Measurements from ENCODE around the gene KAZN. TPM values are rescaled to one million over a fixed set of nuclear protein-coding genes. Genes with fewer than 3 reads are reported as not detected.

KAZN gene
- total RNA-seq, 2 donors from 2014 or later: 0.31 to 1.4 TPM

DNA sequence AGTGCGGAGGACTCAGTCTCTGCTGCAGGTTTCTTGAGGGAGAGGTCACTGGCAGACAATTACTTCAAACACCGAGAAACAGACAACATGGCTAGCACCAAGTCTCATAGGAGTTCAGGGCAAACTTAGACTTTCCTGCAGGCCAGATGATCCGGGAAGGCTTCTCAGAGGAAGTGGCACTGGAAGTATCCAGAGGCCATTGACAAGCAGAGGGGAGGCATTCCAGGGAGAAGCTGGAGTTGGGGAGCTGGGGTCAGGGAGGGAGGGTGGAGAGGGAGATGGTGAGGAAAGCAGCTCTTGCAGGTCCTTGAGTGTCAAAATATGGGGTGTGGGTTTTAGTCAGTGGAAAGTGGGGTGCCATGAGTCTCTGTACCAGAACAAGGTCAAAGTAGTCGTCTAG lies 147.9 kb downstream of the KAZN start:
- no peaks in the 10 kb centered on the region for H3K36me3 Mint-ChIP-seq
- no peak for DNase-seq (ENCODE audit: low spot score)
- no peak for ATAC-seq
- peaks cover 13 to 26% of the 10 kb centered on the region in 2 donors for H3K27me3 Mint-ChIP-seq
- no peaks in the 10 kb centered on the region for H3K9me3 Mint-ChIP-seq
- no peaks in the 10 kb centered on the region for H3K4me1 Mint-ChIP-seq (ENCODE audit: low read depth in 2 of 2)
- H3K4me3 Mint-ChIP-seq: no peak overlapping the region
- H3K27ac Mint-ChIP-seq: no peak overlapping the region

DNA sequence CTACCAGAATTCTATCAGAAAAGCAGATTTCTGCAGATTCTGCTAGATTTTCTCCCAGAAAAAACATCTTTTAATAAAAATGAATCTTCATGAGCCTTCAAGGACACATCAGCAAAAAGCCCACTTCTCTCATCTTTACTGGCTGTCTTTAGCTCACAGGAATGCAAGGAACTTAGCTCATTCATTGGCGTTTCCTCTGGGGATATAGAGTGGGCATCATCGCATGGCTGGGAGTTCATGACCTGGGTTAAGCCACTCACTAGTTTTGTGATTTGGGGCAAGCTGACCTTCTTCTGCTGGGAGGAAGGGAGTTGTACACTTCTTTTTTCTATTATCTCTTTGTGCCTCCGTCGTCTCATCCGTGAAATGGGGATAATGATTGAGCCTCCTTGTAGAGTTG lies 149.7 kb downstream of the KAZN start:
- ATAC-seq (no peak), DNase-seq (ENCODE audit: low spot score) (no peak)
- no peak overlapping the region for H3K4me3 Mint-ChIP-seq
- no peak overlapping the region for H3K27ac Mint-ChIP-seq
- H3K4me1 Mint-ChIP-seq (ENCODE audit: low read depth in 2 of 2): no peaks in the 10 kb centered on the region
- H3K27me3 Mint-ChIP-seq: peaks cover 7 to 24% of the 10 kb centered on the region in 2 donors
- no peaks in the 10 kb centered on the region for H3K36me3 Mint-ChIP-seq
- no peaks in the 10 kb centered on the region for H3K9me3 Mint-ChIP-seq

DNA sequence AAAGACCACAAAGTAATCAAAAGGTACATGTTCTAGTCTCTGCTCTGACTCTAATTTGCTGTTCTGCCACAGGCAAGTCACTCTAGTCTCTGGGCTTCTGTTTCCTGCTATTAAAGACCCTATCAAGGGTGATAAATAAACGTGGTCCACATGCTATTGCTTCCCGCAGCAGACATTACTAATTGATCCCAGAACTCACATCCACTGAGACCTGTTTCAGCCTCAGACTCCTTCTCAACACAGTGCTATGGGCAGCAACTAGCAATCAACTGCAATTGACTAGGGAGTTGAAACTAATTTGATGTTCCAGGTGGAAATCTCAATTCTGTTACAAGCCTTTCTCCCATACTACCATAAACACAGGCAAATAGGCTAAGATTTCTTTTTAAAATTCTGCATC lies 150.5 kb downstream of the KAZN start:
- Mint-ChIP-seq H3K27me3 (peaks cover 7 to 23% of the 10 kb centered on the region in 2 donors), H3K4me1 (ENCODE audit: low read depth in 2 of 2) (no peaks in the 10 kb centered on the region), H3K4me3 (no peak overlapping the region), H3K27ac (no peak overlapping the region), H3K9me3 (no peaks in the 10 kb centered on the region), H3K36me3 (no peaks in the 10 kb centered on the region)
- ATAC-seq: no peak
- no peak for DNase-seq (ENCODE audit: low spot score)

DNA sequence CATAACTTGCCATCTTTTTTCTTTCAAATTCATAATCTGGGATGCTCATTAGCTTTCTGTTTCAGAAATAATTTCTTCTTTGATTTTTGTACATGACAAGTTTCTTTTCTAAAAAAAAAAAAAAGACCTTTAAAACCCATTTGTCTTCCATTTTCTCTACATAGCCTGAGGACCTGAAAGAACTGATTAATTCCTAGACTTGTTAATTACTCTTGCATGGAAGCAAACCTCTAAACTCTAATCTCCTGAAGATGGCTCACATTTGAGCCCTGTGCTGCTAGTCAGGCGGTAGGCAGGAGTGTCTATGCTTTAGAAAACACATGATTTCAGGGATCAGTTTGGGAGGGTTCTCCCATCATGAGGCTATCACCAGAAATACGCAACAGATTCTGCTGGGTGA lies 152.0 kb downstream of the KAZN start:
- Mint-ChIP-seq H3K4me3 (no peak overlapping the region), H3K27ac (no peak overlapping the region), H3K36me3 (no peaks in the 10 kb centered on the region), H3K9me3 (no peaks in the 10 kb centered on the region), H3K27me3 (peaks cover 6 to 23% of the 10 kb centered on the region in 2 donors), H3K4me1 (ENCODE audit: low read depth in 2 of 2) (no peaks in the 10 kb centered on the region)
- no peak for ATAC-seq
- no peak for DNase-seq (ENCODE audit: low spot score)

DNA sequence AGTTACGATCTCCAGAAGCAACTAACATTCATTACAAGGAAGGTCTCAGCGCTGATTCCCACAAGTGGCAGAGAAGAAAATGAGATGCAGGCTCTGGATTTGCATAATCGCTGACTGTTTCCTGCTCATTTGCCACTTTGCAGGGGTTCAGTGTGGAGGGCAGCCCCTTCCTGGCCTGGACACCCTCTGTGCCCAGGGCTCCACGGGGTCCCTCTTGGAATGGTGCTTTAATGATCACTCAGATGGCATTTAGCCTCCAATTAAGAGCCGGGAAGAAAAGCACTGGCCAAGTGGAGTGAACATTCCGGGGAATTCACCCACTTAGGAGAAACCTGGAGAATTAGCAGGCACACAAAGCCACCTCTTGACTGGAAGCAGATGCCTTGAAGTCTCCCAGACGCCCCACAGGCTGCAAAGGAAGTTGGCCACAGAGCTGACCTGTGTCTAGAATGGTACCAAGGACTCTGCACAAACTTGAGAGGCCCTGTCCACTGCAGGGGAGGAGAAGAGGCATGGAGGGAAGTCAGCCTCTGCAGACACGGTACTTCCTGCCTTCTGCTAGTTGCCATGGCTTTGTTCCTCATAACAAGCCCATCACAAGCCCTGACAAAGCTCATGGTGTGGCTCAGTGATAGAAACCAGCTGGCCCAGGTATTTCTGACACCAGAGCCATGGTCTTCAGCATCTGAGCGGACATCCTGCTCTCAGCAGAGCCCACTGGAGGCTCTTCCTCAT lies 157.2 kb downstream of the KAZN start:
- H3K4me3 Mint-ChIP-seq: no peak overlapping the region
- H3K36me3 Mint-ChIP-seq: no peaks in the 10 kb centered on the region
- H3K4me1 Mint-ChIP-seq (ENCODE audit: low read depth in 2 of 2): no peaks in the 10 kb centered on the region
- no peak for DNase-seq (ENCODE audit: low spot score)
- no peak for ATAC-seq
- no peaks in the 10 kb centered on the region for H3K9me3 Mint-ChIP-seq
- H3K27me3 Mint-ChIP-seq: peaks cover 9 to 35% of the 10 kb centered on the region in 2 donors
- no peak overlapping the region for H3K27ac Mint-ChIP-seq

DNA sequence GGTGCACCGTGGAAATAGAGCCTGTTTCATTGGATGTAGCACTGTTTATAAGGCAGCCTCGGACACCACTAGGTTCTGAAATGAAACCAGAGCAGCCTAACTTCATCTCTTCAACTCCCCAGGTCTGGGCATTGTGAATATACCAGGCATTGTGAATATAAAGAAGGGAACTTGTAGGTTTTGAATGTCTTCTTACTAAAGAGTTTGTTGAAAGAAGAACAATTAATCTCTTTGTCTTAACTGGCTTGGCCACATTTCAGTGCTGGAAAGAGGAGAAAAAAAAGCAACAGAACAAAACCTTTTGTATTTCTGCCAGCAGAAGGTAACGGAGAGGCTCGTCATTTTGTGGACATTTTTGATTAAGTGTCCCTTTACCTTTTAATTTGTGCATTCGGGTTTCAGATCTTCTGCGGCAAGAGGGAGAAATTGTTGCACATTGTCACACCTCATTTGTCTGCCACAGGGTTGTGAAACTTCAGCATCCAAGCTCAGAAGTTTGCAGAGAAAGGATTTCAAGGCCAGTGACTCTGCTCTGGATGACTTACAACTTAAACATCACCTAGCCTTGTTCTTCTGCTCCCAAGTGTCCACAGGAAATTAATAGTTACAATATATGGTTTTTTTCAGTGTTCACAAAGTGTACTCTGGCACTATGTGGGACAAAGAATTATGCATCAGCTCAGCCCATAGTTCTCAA lies 158.3 kb downstream of the KAZN start:
- H3K9me3 Mint-ChIP-seq: no peaks in the 10 kb centered on the region
- H3K27me3 Mint-ChIP-seq: peaks cover 17 to 35% of the 10 kb centered on the region in 2 donors
- no peak overlapping the region for H3K4me3 Mint-ChIP-seq
- DNase-seq (ENCODE audit: low spot score): no peak
- H3K36me3 Mint-ChIP-seq: no peaks in the 10 kb centered on the region
- H3K27ac Mint-ChIP-seq: no peak overlapping the region
- no peaks in the 10 kb centered on the region for H3K4me1 Mint-ChIP-seq (ENCODE audit: low read depth in 2 of 2)
- ATAC-seq: no peak

DNA sequence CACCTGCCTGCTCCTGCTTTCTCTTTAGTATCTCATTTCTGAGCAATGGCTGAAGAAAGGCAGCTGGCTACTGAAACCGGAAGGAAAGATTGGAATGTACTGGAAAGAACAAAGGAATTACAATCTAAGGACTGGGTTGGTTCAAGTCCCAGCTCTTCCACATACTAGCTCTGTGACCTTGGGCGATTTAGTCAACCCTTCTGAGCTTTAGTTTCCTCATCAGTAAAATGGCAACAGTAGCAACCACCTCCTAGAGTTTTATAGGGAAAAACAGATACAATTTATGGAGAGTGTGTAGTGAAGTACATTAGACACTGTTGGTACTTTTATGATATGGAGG lies 158.8 kb downstream of the KAZN start:
- no peak for ATAC-seq
- no peak for DNase-seq (ENCODE audit: low spot score)
- Mint-ChIP-seq H3K27me3 (peaks cover 21 to 35% of the 10 kb centered on the region in 2 donors), H3K36me3 (no peaks in the 10 kb centered on the region), H3K4me1 (ENCODE audit: low read depth in 2 of 2) (no peaks in the 10 kb centered on the region), H3K4me3 (no peak overlapping the region), H3K27ac (no peak overlapping the region), H3K9me3 (no peaks in the 10 kb centered on the region)

DNA sequence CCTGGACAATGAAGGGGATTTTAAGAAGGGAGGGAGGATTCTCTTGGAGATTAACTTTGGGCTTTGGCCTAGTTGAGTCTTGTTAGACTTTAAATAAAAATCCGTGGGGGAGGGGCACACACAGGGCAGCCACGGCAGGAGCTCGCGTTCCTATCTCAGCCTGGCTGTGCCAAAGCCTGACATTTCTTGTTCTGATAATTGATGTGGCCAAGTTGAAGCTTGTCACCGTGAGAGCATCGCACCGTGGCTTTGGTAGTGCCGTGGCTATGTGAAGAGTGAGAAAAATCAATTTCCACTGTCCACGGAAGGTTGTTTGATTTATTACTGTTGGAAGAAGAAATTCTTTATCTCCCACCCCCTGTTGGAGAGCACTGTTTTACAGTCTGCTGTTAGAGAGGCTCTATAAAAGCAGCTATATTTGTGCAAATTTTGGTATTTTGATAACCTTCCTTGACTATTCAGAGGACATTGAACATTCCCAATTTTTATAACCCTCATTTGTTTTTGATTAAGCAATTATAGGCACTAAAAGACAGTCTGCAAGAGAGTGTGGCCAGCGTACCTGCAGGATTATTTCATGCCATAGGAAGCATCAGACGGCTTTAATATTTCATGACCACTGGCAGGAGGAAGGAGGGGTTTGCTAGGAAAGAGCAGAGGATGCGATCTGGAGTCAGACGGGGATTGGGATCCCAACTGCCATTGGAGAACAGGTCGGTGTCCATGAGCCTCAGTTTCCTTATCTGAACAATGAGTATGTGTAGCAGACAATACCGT lies 160.7 kb downstream of the KAZN start:
- DNase-seq (ENCODE audit: low spot score) (no peak), ATAC-seq (no peak)
- Mint-ChIP-seq H3K27ac (no peak overlapping the region), H3K27me3 (peaks cover 21 to 36% of the 10 kb centered on the region in 2 donors), H3K9me3 (no peaks in the 10 kb centered on the region), H3K4me3 (no peak overlapping the region), H3K36me3 (no peaks in the 10 kb centered on the region), H3K4me1 (ENCODE audit: low read depth in 2 of 2) (no peaks in the 10 kb centered on the region)

DNA sequence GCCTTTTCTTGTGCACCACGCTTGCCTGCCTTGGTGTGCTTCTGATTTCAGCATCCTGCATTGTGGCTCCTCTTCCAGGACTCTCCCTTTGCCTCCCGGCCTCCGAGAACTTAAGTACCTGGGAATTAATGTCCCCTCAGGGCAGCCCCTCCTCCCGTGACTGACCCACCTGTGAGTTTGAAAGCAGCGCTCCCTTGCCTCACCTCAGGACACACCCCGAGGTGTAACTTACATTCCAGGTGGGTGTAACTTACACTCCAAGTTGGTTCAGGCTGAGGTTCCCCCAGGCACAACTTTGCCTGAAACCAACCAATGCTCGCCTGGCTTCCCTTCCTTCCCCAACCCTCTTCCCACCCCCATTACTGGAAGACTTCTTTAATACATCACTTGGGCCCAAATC lies 161.4 kb downstream of the KAZN start:
- no peak for ATAC-seq
- no peaks in the 10 kb centered on the region for H3K36me3 Mint-ChIP-seq

DNA sequence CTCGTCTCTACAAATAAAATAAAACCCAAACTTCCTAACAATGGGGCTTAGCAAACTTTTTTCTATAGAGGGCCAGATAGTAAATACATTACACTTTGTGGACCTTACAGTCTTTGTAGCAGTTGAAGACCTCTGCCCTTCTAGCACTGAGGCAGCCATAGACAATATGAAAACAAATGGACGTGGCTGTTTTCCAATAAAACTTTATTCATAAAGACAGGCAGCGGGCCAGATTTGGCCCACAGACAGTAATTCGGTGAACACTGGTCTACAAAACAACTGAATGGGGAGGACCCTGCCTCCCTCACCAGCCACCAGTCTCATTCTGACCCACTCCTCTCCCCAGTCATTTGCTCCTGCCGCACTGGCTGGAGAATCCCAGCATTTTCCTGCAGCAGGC lies 162.3 kb downstream of the KAZN start:
- Mint-ChIP-seq H3K27me3 (peaks cover 29 to 47% of the 10 kb centered on the region in 2 donors), H3K4me1 (ENCODE audit: low read depth in 2 of 2) (no peaks in the 10 kb centered on the region), H3K27ac (no peak overlapping the region), H3K36me3 (no peaks in the 10 kb centered on the region), H3K4me3 (no peak overlapping the region), H3K9me3 (no peaks in the 10 kb centered on the region)
- no peak for DNase-seq (ENCODE audit: low spot score)
- ATAC-seq: no peak

More for the DNA sequence above, 161.4 kb downstream of the KAZN start:
- no peak overlapping the region for H3K27ac Mint-ChIP-seq
- peaks cover 23 to 37% of the 10 kb centered on the region in 2 donors for H3K27me3 Mint-ChIP-seq
- no peaks in the 10 kb centered on the region for H3K9me3 Mint-ChIP-seq
- no peak overlapping the region for H3K4me3 Mint-ChIP-seq
- no peaks in the 10 kb centered on the region for H3K4me1 Mint-ChIP-seq (ENCODE audit: low read depth in 2 of 2)
- DNase-seq (ENCODE audit: low spot score): no peak

DNA sequence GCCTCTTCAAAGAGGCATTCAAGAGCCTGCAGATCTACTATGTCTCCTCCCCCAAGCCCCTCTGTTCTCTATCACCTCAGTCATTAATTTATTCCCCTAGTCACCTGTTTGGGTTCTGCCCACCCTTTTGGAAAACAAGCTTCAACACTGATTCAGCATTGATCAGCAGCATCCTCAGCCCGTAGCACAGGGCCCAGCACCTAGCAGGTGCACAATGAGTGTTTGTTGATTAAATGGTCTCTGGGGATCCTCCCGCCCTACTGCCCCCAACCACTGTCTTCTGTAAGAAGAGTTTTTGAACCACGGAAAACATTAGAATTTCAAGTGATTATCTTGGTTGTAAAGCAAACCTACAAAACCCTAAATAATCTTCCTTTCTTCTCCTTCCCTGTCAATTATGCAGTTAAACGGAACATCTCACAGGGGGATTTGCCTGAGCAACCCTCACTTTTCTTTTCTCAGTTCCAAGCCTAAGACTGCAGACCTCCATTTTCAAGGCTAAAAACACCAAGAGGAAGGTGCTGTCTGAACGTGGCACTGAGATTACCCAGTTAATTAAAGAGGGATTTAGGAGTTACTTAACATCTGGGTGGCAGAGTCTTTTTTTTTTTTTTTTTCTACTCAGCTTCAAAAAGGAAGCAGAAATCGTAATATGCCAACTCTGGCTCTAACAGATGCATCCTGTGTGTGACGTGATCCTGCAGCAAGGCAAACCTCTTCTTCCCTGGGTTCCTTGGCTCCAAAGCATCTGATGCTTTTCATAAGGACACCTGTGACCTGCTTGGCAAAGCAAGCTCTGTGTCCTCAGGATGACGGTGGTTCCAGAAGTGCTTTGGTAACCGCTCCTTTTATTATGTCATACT lies 163.0 kb downstream of the KAZN start:
- H3K4me1 Mint-ChIP-seq (ENCODE audit: low read depth in 2 of 2): no peaks in the 10 kb centered on the region
- H3K36me3 Mint-ChIP-seq: no peaks in the 10 kb centered on the region
- no peaks in the 10 kb centered on the region for H3K9me3 Mint-ChIP-seq
- DNase-seq (ENCODE audit: low spot score) (no peak), ATAC-seq (no peak)
- no peak overlapping the region for H3K27ac Mint-ChIP-seq
- no peak overlapping the region for H3K4me3 Mint-ChIP-seq
- peaks cover 28 to 45% of the 10 kb centered on the region in 2 donors for H3K27me3 Mint-ChIP-seq

DNA sequence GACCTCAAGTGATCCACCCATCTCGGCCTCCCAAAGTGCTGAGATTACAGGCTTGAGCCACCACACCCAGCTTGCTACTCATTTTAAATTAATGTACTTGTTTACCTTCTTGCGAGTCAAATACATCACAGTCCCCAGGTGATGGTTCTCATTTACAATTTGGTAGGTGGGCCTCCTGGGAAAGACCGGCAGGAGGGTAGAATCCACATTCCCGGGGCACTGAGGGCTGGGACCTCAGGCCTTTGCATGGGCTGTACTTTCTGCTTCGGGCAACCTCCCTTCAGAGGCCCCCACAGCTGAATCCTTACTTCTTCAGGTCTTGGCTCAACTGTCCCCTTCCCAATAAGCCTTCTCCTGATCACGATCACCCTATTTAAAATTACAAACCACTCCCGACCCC lies 165.5 kb downstream of the KAZN start:
- DNase-seq (ENCODE audit: low spot score): no peak
- no peaks in the 10 kb centered on the region for H3K4me1 Mint-ChIP-seq (ENCODE audit: low read depth in 2 of 2)
- no peak overlapping the region for H3K4me3 Mint-ChIP-seq
- H3K9me3 Mint-ChIP-seq: no peaks in the 10 kb centered on the region
- H3K27ac Mint-ChIP-seq: no peak overlapping the region
- H3K27me3 Mint-ChIP-seq: peaks cover 22 to 39% of the 10 kb centered on the region in 2 donors
- no peak for ATAC-seq
- no peaks in the 10 kb centered on the region for H3K36me3 Mint-ChIP-seq

DNA sequence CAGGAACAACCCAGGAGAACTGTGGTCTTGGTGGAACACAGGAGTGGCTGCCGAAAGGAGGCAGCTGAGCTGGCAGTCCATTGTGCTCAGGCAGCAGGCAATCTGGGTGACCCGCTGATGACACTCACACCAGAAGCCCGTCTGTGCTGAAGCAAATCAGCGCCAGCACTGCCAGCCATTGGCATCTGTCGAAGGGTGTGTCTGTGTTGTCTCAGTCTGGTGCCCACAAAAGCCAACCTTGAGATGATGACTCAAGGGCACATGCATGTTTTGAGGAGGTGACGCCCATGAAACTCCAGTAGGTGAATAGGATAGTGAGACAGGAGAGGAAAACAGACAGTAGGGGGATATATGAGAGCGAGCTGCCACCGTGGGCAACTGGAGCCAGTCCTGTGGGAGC lies 167.3 kb downstream of the KAZN start:
- no peaks in the 10 kb centered on the region for H3K36me3 Mint-ChIP-seq
- no peak overlapping the region for H3K4me3 Mint-ChIP-seq
- no peak for DNase-seq (ENCODE audit: low spot score)
- ATAC-seq: no peak
- no peaks in the 10 kb centered on the region for H3K9me3 Mint-ChIP-seq
- no peaks in the 10 kb centered on the region for H3K4me1 Mint-ChIP-seq (ENCODE audit: low read depth in 2 of 2)
- peaks cover 24 to 46% of the 10 kb centered on the region in 2 donors for H3K27me3 Mint-ChIP-seq
- no peak overlapping the region for H3K27ac Mint-ChIP-seq
